ENCODE results near the gene HMX1. TPM values are rescaled to one million over a fixed set of nuclear protein-coding genes. Genes with fewer than 3 reads are reported as not detected.

Gene HMX1
- total and polyA plus RNA-seq, 10 of the 15 experiments (the other 5 are each of a cell fraction or from before 2014, with no cell fraction given), result not detected

DNA sequence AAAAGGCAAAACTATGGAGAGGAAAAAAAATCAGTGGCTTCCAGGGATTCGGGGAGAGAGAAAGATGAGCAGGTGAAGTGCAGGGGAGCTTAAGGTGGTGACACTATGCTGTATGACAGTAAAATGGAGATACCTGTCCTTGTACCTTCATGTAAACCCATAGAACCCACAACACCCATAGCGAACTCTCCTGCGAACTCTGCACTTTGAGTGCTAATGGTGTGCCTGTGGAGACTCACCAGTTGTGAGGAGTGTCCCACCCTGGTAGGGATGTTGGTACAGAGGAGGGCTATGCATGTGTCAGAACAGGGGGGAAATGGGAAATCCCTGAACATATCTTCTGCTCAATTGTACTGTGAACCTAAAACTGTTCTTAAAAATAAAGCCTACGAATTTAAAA, 42.8 kb downstream of the HMX1 start:
- POLR2A ChIA-PET, result no interaction called here
- Histone ChIP-seq H3K27ac (ENCODE audit: control insufficient read depth, insufficient read depth) (no peak overlapping the region), H3K9me3 (replicated peaks; ENCODE audit: control insufficient read depth, insufficient read depth, low read length) (no peaks in the 10 kb centered on the region; the same call in 2 of the 3 replicates), H2AFZ (ENCODE audit: control insufficient read depth, low read depth, low read length) (no peak overlapping the region), H3K36me3 (ENCODE audit: control insufficient read depth in 2 of 2, insufficient read depth in 2 of 2, low read length in 1 of 2) (no peaks in the 10 kb centered on the region), H4K20me1 (ENCODE audit: control insufficient read depth, insufficient read depth) (no peaks in the 10 kb centered on the region), H3K4me1 (ENCODE audit: control insufficient read depth, insufficient read depth, low read length) (no peaks in the 10 kb centered on the region), H3K4me3 (no peak overlapping the region), H3K79me2 (ENCODE audit: control insufficient read depth, insufficient read depth, low read length) (no peaks in the 10 kb centered on the region), H3K4me2 (ENCODE audit: control insufficient read depth, insufficient read depth) (no peak overlapping the region), H3K9ac (ENCODE audit: control insufficient read depth, insufficient read depth, low read length) (no peak overlapping the region), H3K27me3 (replicated peaks in 1 of 2; ENCODE audit: control insufficient read depth in 2 of 2, insufficient read depth in 2 of 2, low read length in 1 of 2) (no peaks in the 10 kb centered on the region)
- WGBS (ENCODE audit: insufficient coverage, insufficient replicate concordance, low lambda C conversion rate, missing lambda C conversion rate), result 3% methylated on average over 4 of the region's 4 CpGs
- RAD21 ChIA-PET (ENCODE audit: unreplicated experiment), result no interaction called here
- CTCF ChIA-PET, result interaction anchor here (0.6 to 0.7 kb wide), 2 partner anchors 1405 to 1563 kb away, joined by 3 to 5 read pairs; no protein-coding TSS in a partner anchor
- FAIRE-seq (no peak), DNase-seq (ENCODE audit: low read depth, low spot score) (no peak), ATAC-seq (no peak)
- SMC1A ChIA-PET (ENCODE audit: uncharacterized antibody, unreplicated experiment), result no interaction called here
- no TSS peak for BruUV-seq (replicated peaks)
- TF ChIP-seq SMAD5 (IDR thresholded peaks at IDR 0.05; ENCODE audit: low read depth), result no peak
- no peak for TF ChIP-seq POLR2AphosphoS2 (IDR thresholded peaks at IDR 0.05; ENCODE audit: low read depth, low read length)
- no peak for TF ChIP-seq SREBF2 (IDR thresholded peaks at IDR 0.05; ENCODE audit: low read length)
- no peak for TF ChIP-seq BMI1 (IDR thresholded peaks at IDR 0.05; ENCODE audit: borderline replicate concordance)
- no peak for TF ChIP-seq BHLHE40 (IDR thresholded peaks at IDR 0.05; ENCODE audit: borderline replicate concordance in 1 of 2, low read depth in 2 of 2, low read length in 1 of 2)
- no peak for TF ChIP-seq TBL1XR1 (IDR thresholded peaks at IDR 0.05; ENCODE audit: low read depth, low read length)
- TF ChIP-seq SMARCA5 (IDR thresholded peaks at IDR 0.05), result no peak
- no peak for TF ChIP-seq ZBTB4 (CRISPR knock-in tag; IDR thresholded peaks at IDR 0.05)
- no peak for TF ChIP-seq ZBED1 (IDR thresholded peaks at IDR 0.05; ENCODE audit: borderline replicate concordance)
- no peak for TF ChIP-seq ZNF622 (IDR thresholded peaks at IDR 0.05)
- no peak for TF ChIP-seq BCL11A (IDR thresholded peaks at IDR 0.05; ENCODE audit: low read depth, low read length)
- in situ Hi-C loops (cut with MboI) (no loop called here), intact Hi-C loops (cut with micrococcal nuclease; ENCODE audit: unreplicated experiment) (no loop called here)
